Suprapubic skin (tissue), 3 donors: ENCODE measurements around the gene BMS1.

Experiments used
- CTCF ChIP-seq, 2 donors: fragments of 200-600 bp in 1 of 2; fragments of 450-650 bp in 1 of 2; sonication (generic) in 1 of 2; IDR thresholded peaks; one replicate each; pipeline ENCODE4 v1.5.1; 2016 to 2019; ENCODE audit warnings: antibody characterized with exemption in 2 of 2, mild to moderate bottlenecking in 1 of 2, moderate library complexity in 1 of 2
- EP300 ChIP-seq: sonication (generic); formaldehyde crosslinking; IDR thresholded peaks from one replicate; pipeline ENCODE4 v1.6.1; 2017; ENCODE audit warnings: antibody characterized with exemption

GRCh38 chr10:42755556-42756093, 27.0 kb upstream of the BMS1 start:
- TF ChIP-seq CTCF (IDR thresholded peaks at IDR 0.05) (no peak), EP300 (no peak)
